Left ventricle myocardium superior (tissue), 1 donor: Measurements from ENCODE around the gene TGFB1. TPM values are rescaled to one million over a fixed set of nuclear protein-coding genes. Genes with fewer than 3 reads are reported as not detected.

Source experiments
- ATAC-seq: fragments of 200-7000 bp; cut with Tn5 transposase; one replicate; pipeline ENCODE4 v1.9.1; 2020; ENCODE audit warnings: mild to moderate bottlenecking, moderate library complexity
- DNase-seq: peaks from one replicate; pipeline ENCODE4 v3.0.0-alpha.2; 2020
- intact Hi-C: fragments of 100-400 bp; cut with micrococcal nuclease; formaldehyde crosslinking; loops from one replicate; pipeline ENCODE4 v1.11.0; 2022
- total RNA-seq: library from RNA; stranded (reverse); fragmentation: NEBNext Ultra II Directional; extraction: Animal tissue kit (Norgen Biotek cat#: 25700); gene quantifications from one replicate; pipeline ENCODE4 v1.2.1, GENCODE V29; 2021
- donor health status: DM: no; HTN: yes; CAD: no; lungs with severe emphysema.

TGFB1 gene
- total RNA-seq, 1 donor from 2014 or later, result 13.2 TPM

- intact Hi-C loops, result no loop called here
- ATAC-seq, result peak; percentile 58
- DNase-seq, result peak; percentile 85
Observed at GRCh38 chr19:41324921-41325639, 28.6 kb downstream of the TGFB1 start.

- ATAC-seq (no peak), DNase-seq (no peak)
- intact Hi-C loops, result no loop called here
Observed at GRCh38 chr19:41324231-41324702, 29.5 kb downstream of the TGFB1 start.

- ATAC-seq, result peak; percentile 56
- DNase-seq, result peak; percentile 80
- intact Hi-C loops, result no loop called here
Observed at GRCh38 chr19:41323430-41324125, 30.1 kb downstream of the TGFB1 start.

- DNase-seq, result peak; percentile 62
- no peak for ATAC-seq
- intact Hi-C loops, result no loop called here
Observed at GRCh38 chr19:41323023-41323422, 30.7 kb downstream of the TGFB1 start.

- no peak for DNase-seq
- ATAC-seq, result no peak
- intact Hi-C loops, result no loop called here
Observed at GRCh38 chr19:41322451-41322850, 31.3 kb downstream of the TGFB1 start.

- DNase-seq (peak; percentile 61), ATAC-seq (no peak)
- intact Hi-C loops, result no loop called here
Observed at GRCh38 chr19:41321600-41322270, 32.0 kb downstream of the TGFB1 start.

- no peak for DNase-seq
- no peak for ATAC-seq
- intact Hi-C loops, result no loop called here
Observed at GRCh38 chr19:41321204-41321599, 32.5 kb downstream of the TGFB1 start.

GRCh38 chr19:41320568-41320967 lies 33.2 kb downstream of the TGFB1 start:
- intact Hi-C loops, result no loop called here
- ATAC-seq (no peak), DNase-seq (no peak)

- no peak for DNase-seq
- no peak for ATAC-seq
- intact Hi-C loops, result no loop called here
Observed at GRCh38 chr19:41320185-41320518, 33.6 kb downstream of the TGFB1 start.

GRCh38 chr19:41319500-41320184 lies 34.1 kb downstream of the TGFB1 start:
- no peak for ATAC-seq
- no peak for DNase-seq
- intact Hi-C loops, result no loop called here

GRCh38 chr19:41318696-41319499 lies 34.8 kb downstream of the TGFB1 start:
- no peak for ATAC-seq
- no peak for DNase-seq
- intact Hi-C loops, result no loop called here

GRCh38 chr19:41316306-41316920 lies 37.3 kb downstream of the TGFB1 start:
- intact Hi-C loops, result no loop called here
- no peak for ATAC-seq
- no peak for DNase-seq

- intact Hi-C loops, result no loop called here
- ATAC-seq (no peak), DNase-seq (no peak)
Observed at GRCh38 chr19:41311613-41312012, 42.1 kb downstream of the TGFB1 start.

GRCh38 chr19:41311072-41311471 lies 42.6 kb downstream of the TGFB1 start:
- intact Hi-C loops, result no loop called here
- no peak for ATAC-seq
- no peak for DNase-seq

- ATAC-seq, result peak; percentile 88
- peak; percentile 92 for DNase-seq
- intact Hi-C loops, result no loop called here
Observed at GRCh38 chr19:41310033-41310831, 43.5 kb downstream of the TGFB1 start, which contains the start of gene CCDC97. Gene CCDC97 (plus strand): TSS chr19:41310172. CDS start chr19:41310311, 139 bp downstream.

- ATAC-seq (peak; percentile 32), DNase-seq (no peak)
- intact Hi-C loops, result no loop called here
Observed at GRCh38 chr19:41309180-41310032, 44.3 kb downstream of the TGFB1 start.
